Ishikawa (cell line): ENCODE measurements around the gene GIT2.

Source experiments
- CREB1 ChIP-seq: IDR thresholded peaks from 2 replicates; pipeline ENCODE4 v1.6.1; 2012; ENCODE audit warnings: low read depth
- EGR1 ChIP-seq: IDR thresholded peaks from 2 replicates; pipeline ENCODE4 v1.6.1; 2012
- RAD21 ChIP-seq: IDR thresholded peaks from 2 replicates; pipeline ENCODE4 v1.6.1; 2012; ENCODE audit warnings: low read depth
- REST ChIP-seq: IDR thresholded peaks from 2 replicates; pipeline ENCODE4 v1.6.1; 2012; ENCODE audit warnings: low read depth, mild to moderate bottlenecking
- TAF1 ChIP-seq: IDR thresholded peaks from 2 replicates; pipeline ENCODE4 v1.6.1; 2012; ENCODE audit warnings: low read depth, mild to moderate bottlenecking
- TCF12 ChIP-seq: IDR thresholded peaks from 2 replicates; pipeline ENCODE4 v1.6.1; 2012; ENCODE audit warnings: low read depth
- TEAD4 ChIP-seq: IDR thresholded peaks from 2 replicates; pipeline ENCODE4 v1.6.1; 2012
- ZBTB7A ChIP-seq: IDR thresholded peaks from 2 replicates; pipeline ENCODE4 v1.6.1; 2012; ENCODE audit warnings: low read depth

GRCh38 chr12:110033888-110034287 is 37.7 kb upstream of the GIT2 start:
- TF ChIP-seq REST: no peak
- no peak for TF ChIP-seq TCF12
- no peak for TF ChIP-seq EGR1
- no peak for TF ChIP-seq TAF1
- TF ChIP-seq RAD21: no peak
- TF ChIP-seq TEAD4: no peak
- TF ChIP-seq ZBTB7A: no peak
- no peak for TF ChIP-seq CREB1
